ENCODE measurements around the gene SYCN. TPM values are rescaled to one million over a fixed set of nuclear protein-coding genes. Genes with fewer than 3 reads are reported as not detected.
A peak's percentile ranks its signal among the peaks of the same experiment; 100 is the strongest.

Gene SYCN
- total RNA-seq, 1 donor from 2014 or later = not detected

GRCh38 chr19:39158646-39159260 lies 45.3 kb downstream of the SYCN start:
- Mint-ChIP-seq H3K27me3 (ENCODE audit: low read depth) (no peaks in the 10 kb centered on the region), H3K4me3 (ENCODE audit: low read depth) (no peak overlapping the region), H3K36me3 (ENCODE audit: low read depth) (no peaks in the 10 kb centered on the region), H3K4me1 (ENCODE audit: low read depth) (peaks cover 17% of the 10 kb centered on the region), H3K27ac (no peak overlapping the region), H3K9me3 (no peaks in the 10 kb centered on the region)
- DNase-seq (ENCODE audit: low spot score) = no peak
- intact Hi-C loops (cut with micrococcal nuclease) = no loop called here

GRCh38 chr19:39157997-39158389 lies 46.1 kb downstream of the SYCN start:
- H3K27ac Mint-ChIP-seq = no peak overlapping the region
- intact Hi-C loops (cut with micrococcal nuclease) = no loop called here
- no peaks in the 10 kb centered on the region for H3K9me3 Mint-ChIP-seq
- H3K36me3 Mint-ChIP-seq (ENCODE audit: low read depth) = no peaks in the 10 kb centered on the region
- H3K4me1 Mint-ChIP-seq (ENCODE audit: low read depth) = peaks cover 17% of the 10 kb centered on the region
- no peak overlapping the region for H3K4me3 Mint-ChIP-seq (ENCODE audit: low read depth)
- no peak for DNase-seq (ENCODE audit: low spot score)
- H3K27me3 Mint-ChIP-seq (ENCODE audit: low read depth) = no peaks in the 10 kb centered on the region

GRCh38 chr19:39157275-39157996 lies 46.6 kb downstream of the SYCN start:
- Mint-ChIP-seq H3K27me3 (ENCODE audit: low read depth) (no peaks in the 10 kb centered on the region), H3K9me3 (no peaks in the 10 kb centered on the region), H3K27ac (peak overlapping the region; percentile 28), H3K36me3 (ENCODE audit: low read depth) (no peaks in the 10 kb centered on the region), H3K4me1 (ENCODE audit: low read depth) (peaks cover 13% of the 10 kb centered on the region), H3K4me3 (ENCODE audit: low read depth) (no peak overlapping the region)
- intact Hi-C loops (cut with micrococcal nuclease) = no loop called here
- no peak for DNase-seq (ENCODE audit: low spot score)

- intact Hi-C loops (cut with micrococcal nuclease) = no loop called here
- H3K4me1 Mint-ChIP-seq (ENCODE audit: low read depth) = peaks cover 13% of the 10 kb centered on the region
- no peak overlapping the region for H3K4me3 Mint-ChIP-seq (ENCODE audit: low read depth)
- no peaks in the 10 kb centered on the region for H3K9me3 Mint-ChIP-seq
- H3K36me3 Mint-ChIP-seq (ENCODE audit: low read depth) = no peaks in the 10 kb centered on the region
- H3K27ac Mint-ChIP-seq = no peak overlapping the region
- H3K27me3 Mint-ChIP-seq (ENCODE audit: low read depth) = no peaks in the 10 kb centered on the region
- no peak for DNase-seq (ENCODE audit: low spot score)
Observed at GRCh38 chr19:39156326-39157230, 47.5 kb downstream of the SYCN start.

DNA sequence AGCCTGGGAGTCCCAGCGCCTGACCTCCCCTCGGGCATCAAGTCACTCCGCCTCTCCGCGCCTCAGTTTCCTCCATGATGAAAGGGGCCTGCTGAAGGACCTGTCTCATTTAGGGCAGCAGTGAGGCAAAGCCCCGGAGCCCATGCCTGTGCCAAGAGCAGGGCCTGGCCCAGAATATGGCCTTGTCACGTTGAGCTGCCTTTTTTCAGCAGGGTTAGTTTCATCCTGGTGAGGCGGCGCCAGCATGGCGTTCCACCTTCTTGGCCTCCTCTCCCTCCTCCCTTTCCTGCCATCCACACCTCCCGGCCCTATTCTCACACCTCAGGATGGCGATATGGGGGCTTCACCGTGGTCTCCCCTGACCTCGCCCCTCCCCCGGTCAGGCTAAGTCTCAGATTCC lies 48.3 kb downstream of the SYCN start:
- no peaks in the 10 kb centered on the region for H3K27me3 Mint-ChIP-seq (ENCODE audit: low read depth)
- H3K9me3 Mint-ChIP-seq = no peaks in the 10 kb centered on the region
- no peaks in the 10 kb centered on the region for H3K36me3 Mint-ChIP-seq (ENCODE audit: low read depth)
- H3K27ac Mint-ChIP-seq = no peak overlapping the region
- intact Hi-C loops (cut with micrococcal nuclease) = no loop called here
- H3K4me1 Mint-ChIP-seq (ENCODE audit: low read depth) = peaks cover 13% of the 10 kb centered on the region
- no peak for DNase-seq (ENCODE audit: low spot score)
- H3K4me3 Mint-ChIP-seq (ENCODE audit: low read depth) = no peak overlapping the region

DNA sequence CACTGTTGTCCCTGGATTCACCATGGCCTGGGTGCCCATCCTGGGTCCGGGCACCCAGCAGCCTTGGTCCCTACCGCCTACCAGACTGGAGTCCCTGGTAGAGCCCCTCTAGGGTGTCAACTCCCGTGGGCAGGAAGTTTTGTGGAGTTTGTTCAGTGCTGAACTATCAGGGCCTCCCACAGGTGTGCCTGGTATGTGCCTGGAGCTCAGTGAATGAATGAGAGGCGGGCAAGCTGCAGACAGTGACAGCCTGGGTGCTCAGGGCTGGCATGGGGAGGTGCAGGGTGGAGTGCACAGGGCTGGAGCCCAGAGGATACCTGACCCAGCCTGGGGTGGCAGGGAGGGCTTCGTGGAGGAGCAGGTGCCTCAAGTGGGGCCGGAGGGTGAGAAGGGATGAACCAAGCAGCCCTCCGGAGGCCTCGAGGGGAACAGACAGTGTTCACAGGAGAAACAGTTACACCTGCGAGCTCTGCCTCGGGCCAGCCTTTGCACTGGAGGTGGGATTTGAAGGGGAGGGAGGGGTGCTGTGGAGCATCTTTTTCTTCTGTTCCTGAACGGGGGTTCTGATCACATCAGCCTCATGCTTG lies 48.9 kb downstream of the SYCN start:
- Mint-ChIP-seq H3K4me1 (ENCODE audit: low read depth) (peaks cover 13% of the 10 kb centered on the region), H3K9me3 (no peaks in the 10 kb centered on the region), H3K4me3 (ENCODE audit: low read depth) (no peak overlapping the region), H3K27me3 (ENCODE audit: low read depth) (no peaks in the 10 kb centered on the region), H3K27ac (no peak overlapping the region), H3K36me3 (ENCODE audit: low read depth) (no peaks in the 10 kb centered on the region)
- intact Hi-C loops (cut with micrococcal nuclease) = no loop called here
- no peak for DNase-seq (ENCODE audit: low spot score)

- Mint-ChIP-seq H3K4me3 (ENCODE audit: low read depth) (no peak overlapping the region), H3K27ac (no peak overlapping the region), H3K36me3 (ENCODE audit: low read depth) (no peaks in the 10 kb centered on the region), H3K27me3 (ENCODE audit: low read depth) (no peaks in the 10 kb centered on the region), H3K4me1 (ENCODE audit: low read depth) (peaks cover 13% of the 10 kb centered on the region), H3K9me3 (no peaks in the 10 kb centered on the region)
- intact Hi-C loops (cut with micrococcal nuclease) = no loop called here
- no peak for DNase-seq (ENCODE audit: low spot score)
Observed at GRCh38 chr19:39154629-39155100, 49.4 kb downstream of the SYCN start.

GRCh38 chr19:39154100-39154628 lies 49.9 kb downstream of the SYCN start:
- H3K4me3 Mint-ChIP-seq (ENCODE audit: low read depth) = no peak overlapping the region
- H3K36me3 Mint-ChIP-seq (ENCODE audit: low read depth) = no peaks in the 10 kb centered on the region
- DNase-seq (ENCODE audit: low spot score) = no peak
- no peak overlapping the region for H3K27ac Mint-ChIP-seq
- no peaks in the 10 kb centered on the region for H3K9me3 Mint-ChIP-seq
- H3K27me3 Mint-ChIP-seq (ENCODE audit: low read depth) = no peaks in the 10 kb centered on the region
- H3K4me1 Mint-ChIP-seq (ENCODE audit: low read depth) = peaks cover 13% of the 10 kb centered on the region
- intact Hi-C loops (cut with micrococcal nuclease) = no loop called here

Other genes starting within 250 kb of the SYCN start
- gene FBXO17, start 228.5 kb downstream of the SYCN start, total RNA-seq = not detected in 2 replicates
- gene FBXO27, start 171.7 kb downstream of the SYCN start, total RNA-seq = 0.57 and 0.84 TPM in 2 replicates
- gene ACP7, start 119.9 kb downstream of the SYCN start, total RNA-seq = not detected in 2 replicates
- 16.5 and 19.4 TPM in 2 replicates for gene PAK4, start 78.5 kb downstream of the SYCN start, total RNA-seq
- gene NCCRP1, start 7.3 kb downstream of the SYCN start, total RNA-seq = not detected in 2 replicates
- not detected in 2 replicates for gene IFNL3, start 40.7 kb upstream of the SYCN start, total RNA-seq
- gene IFNL4, start 44.6 kb upstream of the SYCN start, total RNA-seq = not detected in 2 replicates
- not detected in 2 replicates for gene IFNL2, start 64.1 kb upstream of the SYCN start, total RNA-seq
- gene IFNL1, start 92.1 kb upstream of the SYCN start, total RNA-seq = not detected in 2 replicates
- 4.4 and 4.5 TPM in 2 replicates for gene LRFN1, start 116.6 kb upstream of the SYCN start, total RNA-seq
- 350 and 364 TPM in 2 replicates for gene GMFG, start 131.8 kb upstream of the SYCN start, total RNA-seq
- gene SAMD4B, start 138.2 kb upstream of the SYCN start, total RNA-seq = 64.0 TPM in 2 replicates
- gene PAF1, start 186.8 kb upstream of the SYCN start, total RNA-seq = 49.5 and 51.1 TPM in 2 replicates
- 32.3 and 34.7 TPM in 2 replicates for gene MED29, start 187.1 kb upstream of the SYCN start, total RNA-seq
- 45.4 and 46.9 TPM in 2 replicates for gene ZFP36, start 202.6 kb upstream of the SYCN start, total RNA-seq
- gene PLEKHG2, start 208.4 kb upstream of the SYCN start, total RNA-seq = 49.8 and 50.7 TPM in 2 replicates
- gene RPS16, start 231.7 kb upstream of the SYCN start, total RNA-seq = 2,627 and 2,674 TPM in 2 replicates
- gene SUPT5H, start 241.3 kb upstream of the SYCN start, total RNA-seq = 163 and 169 TPM in 2 replicates